IMR-90 (cell line): ENCODE measurements around the gene ASXL1. TPM values are rescaled to one million over a fixed set of nuclear protein-coding genes. Genes with fewer than 3 reads are reported as not detected.

Source experiments
- ATAC-seq: fragments of 200-7000 bp; cut with Tn5 transposase; 2 replicates; pipeline ENCODE4 v1.9.1; 2020; ENCODE audit warnings: low read depth, mild to moderate bottlenecking, moderate library complexity
- BruUV-seq: library from RNA; stranded (reverse); fragments of 400-500 nt; replicated peaks from 2 replicates; lab custom pipeline; 2021; lab: Mats Ljungman, UMichigan
- CTCF ChIA-PET: fragments of 300-600 bp; formaldehyde crosslinking; extraction: SDS; loops from one replicate; lab custom pipeline; 2021; ENCODE audit warnings: antibody characterized with exemption; lab: Yijun Ruan, JAX
- POLR2A ChIA-PET: fragments of 300-600 bp; sonication (Branson Sonifier 250); formaldehyde crosslinking; loops from one replicate; lab custom pipeline; 2022; ENCODE audit warnings: antibody characterized with exemption; ENCODE audit not compliant: unreplicated experiment; lab: Charles Lee
- DNase-seq: peaks from one replicate; pipeline ENCODE4 v3.0.0; 2013
- H2AFZ ChIP-seq: replicated peaks from 2 replicates; pipeline ENCODE3; 2013; ENCODE audit warnings: low read length, mild to moderate bottlenecking; ENCODE audit not compliant: poor library complexity
- H2AK5ac ChIP-seq: 2 replicates; pipeline ENCODE4 v1.6.1; 2013; ENCODE audit warnings: low read depth, low read length, inconsistent platforms
- H2AK9ac ChIP-seq: replicated peaks from 2 replicates; pipeline ENCODE3; 2013; ENCODE audit warnings: mild to moderate bottlenecking, low read depth, low read length, moderate library complexity; ENCODE audit not compliant: poor library complexity
- H2BK120ac ChIP-seq: 2 replicates; pipeline ENCODE4 v1.6.1; 2013; ENCODE audit warnings: low read depth, low read length, inconsistent platforms
- H2BK15ac ChIP-seq: 3 replicates; pipeline ENCODE4 v1.6.1; 2013; ENCODE audit warnings: low read depth, low read length, inconsistent platforms
- H2BK20ac ChIP-seq: 2 replicates; pipeline ENCODE4 v1.6.1; 2013; ENCODE audit warnings: low read depth, mild to moderate bottlenecking, inconsistent platforms, low read length, moderate library complexity
- H2BK5ac ChIP-seq: 2 replicates; pipeline ENCODE4 v1.6.1; 2013; ENCODE audit warnings: mild to moderate bottlenecking, low read depth, low read length, inconsistent platforms; ENCODE audit not compliant: poor library complexity, severe bottlenecking
- H3K14ac ChIP-seq: replicated peaks from 2 replicates; pipeline ENCODE4 v1.6.1; 2013; ENCODE audit warnings: low read depth, low read length, inconsistent platforms
- H3K18ac ChIP-seq: 2 replicates; pipeline ENCODE4 v1.6.1; 2013; ENCODE audit warnings: low read depth, low read length, control low read depth
- H3K23ac ChIP-seq: 2 replicates; pipeline ENCODE4 v1.6.1; 2013; ENCODE audit warnings: low read depth, low read length, inconsistent platforms
- H3K27ac ChIP-seq: 2 replicates; pipeline ENCODE4 v1.5.1; 2013; ENCODE audit warnings: mild to moderate bottlenecking, control low read depth, low read length; ENCODE audit not compliant: insufficient read depth
- H3K27me3 ChIP-seq: 2 replicates; pipeline ENCODE4 v1.6.1; 2013; ENCODE audit warnings: low read length; ENCODE audit not compliant: control insufficient read depth, insufficient read depth
- H3K36me3 ChIP-seq: 2 replicates; pipeline ENCODE4 v1.6.1; 2013; ENCODE audit warnings: low read length, mixed read lengths; ENCODE audit not compliant: control insufficient read depth, insufficient read depth
- H3K4ac ChIP-seq: 2 replicates; pipeline ENCODE4 v1.6.1; 2013; ENCODE audit warnings: low read depth, low read length, inconsistent platforms
- H3K4me1 ChIP-seq: 2 replicates; pipeline ENCODE4 v1.6.1; 2013; ENCODE audit warnings: low read length, mixed read lengths; ENCODE audit not compliant: control insufficient read depth, insufficient read depth
- H3K4me2 ChIP-seq: 2 replicates; pipeline ENCODE4 v1.6.1; 2013; ENCODE audit warnings: low read depth, mild to moderate bottlenecking, control low read depth, low read length, moderate library complexity
- H3K4me3 ChIP-seq: 2 replicates; pipeline ENCODE4 v1.5.1; 2013; ENCODE audit warnings: low read depth, mild to moderate bottlenecking, control low read depth, low read length, moderate library complexity; ENCODE audit not compliant: insufficient read depth
- H3K56ac ChIP-seq: 2 replicates; pipeline ENCODE4 v1.6.1; 2013; ENCODE audit warnings: low read length, inconsistent platforms; ENCODE audit not compliant: insufficient read depth; ENCODE audit errors: extremely low read depth
- H3K79me1 ChIP-seq, 2 experiments: 2 replicates each; pipeline ENCODE4 v1.6.1; 2013; ENCODE audit warnings: low read length in 2 of 2, inconsistent platforms in 1 of 2, low read depth in 1 of 2
- H3K9ac ChIP-seq: 2 replicates; pipeline ENCODE4 v1.6.1; 2013; ENCODE audit warnings: low read depth, low read length, control low read depth
- H3K9me1 ChIP-seq: 2 replicates; pipeline ENCODE4 v1.6.1; 2013; ENCODE audit warnings: low read length, inconsistent platforms; ENCODE audit not compliant: insufficient read depth
- H3K9me3 ChIP-seq: 2 replicates; pipeline ENCODE4 v1.6.1; 2013; ENCODE audit warnings: low read length; ENCODE audit not compliant: control insufficient read depth, insufficient read depth
- H4K20me1 ChIP-seq: 2 replicates; pipeline ENCODE4 v1.6.1; 2013; ENCODE audit warnings: low read length, inconsistent platforms; ENCODE audit not compliant: insufficient read depth
- H4K5ac ChIP-seq: 2 replicates; pipeline ENCODE4 v1.6.1; 2013; ENCODE audit warnings: mild to moderate bottlenecking, low read depth, low read length, control low read depth
- H4K8ac ChIP-seq, 2 experiments: 2 replicates each; pipeline ENCODE4 v1.6.1; 2013; ENCODE audit warnings: low read depth in 2 of 2, low read length in 2 of 2, control low read depth in 1 of 2, inconsistent platforms in 1 of 2
- H4K91ac ChIP-seq: 2 replicates; pipeline ENCODE4 v1.6.1; 2013; ENCODE audit warnings: low read depth, low read length, inconsistent platforms; ENCODE audit not compliant: insufficient read depth
- BHLHE40 ChIP-seq: fragments of 150-350 bp; IDR thresholded peaks from 2 replicates; pipeline ENCODE4 v1.6.1; 2016; ENCODE audit warnings: mild to moderate bottlenecking, low read depth, low read length
- CHD1 ChIP-seq: IDR thresholded peaks from 2 replicates; pipeline ENCODE4 v1.6.1; 2012; ENCODE audit warnings: low read depth, low read length, improper control_type of control experiment
- CTCF ChIP-seq: conservative IDR thresholded peaks from 2 replicates; pipeline ENCODE4 v1.5.1; 2012; ENCODE audit warnings: mild to moderate bottlenecking, low read depth, low read length, improper control_type of control experiment
- ELK1 ChIP-seq: fragments of 150-350 bp; IDR thresholded peaks from 2 replicates; pipeline ENCODE4 v1.6.1; 2016; ENCODE audit warnings: low read depth, mild to moderate bottlenecking, low read length, moderate library complexity, borderline replicate concordance
- FOS ChIP-seq: fragments of 150-350 bp; IDR thresholded peaks from 2 replicates; pipeline ENCODE4 v1.6.1; 2016; ENCODE audit warnings: low read depth, low read length
- NFE2L2 ChIP-seq: fragments of 150-350 bp; IDR thresholded peaks from 2 replicates; pipeline ENCODE4 v1.6.1; 2016; ENCODE audit warnings: low read depth, mild to moderate bottlenecking, low read length
- WGBS, 2 experiments: methylation state at CpG; one replicate each; pipeline versions ENCODE4 v1.1.5 to v1.1.7; 2013; ENCODE audit warnings: missing lambda C conversion rate in 2 of 2; ENCODE audit not compliant: insufficient read length in 1 of 2; ENCODE audit errors: extremely low coverage in 2 of 2; 5-methylcytosine and 5-hydroxymethylcytosine counted together
- dilution Hi-C: fragments of 300-500 bp; cut with HindIII; formaldehyde crosslinking; loops from one replicate; pipeline ENCODE4 v1.14.3; 2018; ENCODE audit warnings: low sequenced_read_pairs; ENCODE audit not compliant: unreplicated experiment
- in situ Hi-C: fragments of 300-500 bp; cut with MboI; formaldehyde crosslinking; loops from 3 replicates; pipeline ENCODE4 v1.14.3; 2019; ENCODE audit warnings: low sequenced_read_pairs, inconsistent platforms, mixed read lengths
- intact Hi-C: fragments of 100-400 bp; cut with micrococcal nuclease; formaldehyde crosslinking; loops from 2 replicates; pipeline ENCODE4 v1.10.0; 2022
- polyA plus RNA-seq, 3 experiments: library from polyadenylated mRNA; depleted of rRNA; stranded (reverse); fragments of >200 nt; gene quantifications; 2 replicates each; pipeline ENCODE4 v1.2.3, GENCODE V29; 2012; ENCODE audit warnings: low replicate concordance in 1 of 3
- total RNA-seq: library from RNA; depleted of rRNA; stranded (reverse); fragments of >200 nt; gene quantifications from 2 replicates; pipeline ENCODE4 v1.2.3, GENCODE V29; 2012
- TF ChIP-seq, protein P1 (sequence below): fragments of 150-350 bp; IDR thresholded peaks from 2 replicates; pipeline ENCODE4 v1.6.1; 2017; ENCODE audit warnings: mild to moderate bottlenecking, antibody characterized with exemption, low read length, low read depth

The ASXL1 gene
- total and polyA plus RNA-seq, 2 of the 4 experiments (the other 2 are of a cell fraction), result 29.9 to 37.1 TPM

DNA sequence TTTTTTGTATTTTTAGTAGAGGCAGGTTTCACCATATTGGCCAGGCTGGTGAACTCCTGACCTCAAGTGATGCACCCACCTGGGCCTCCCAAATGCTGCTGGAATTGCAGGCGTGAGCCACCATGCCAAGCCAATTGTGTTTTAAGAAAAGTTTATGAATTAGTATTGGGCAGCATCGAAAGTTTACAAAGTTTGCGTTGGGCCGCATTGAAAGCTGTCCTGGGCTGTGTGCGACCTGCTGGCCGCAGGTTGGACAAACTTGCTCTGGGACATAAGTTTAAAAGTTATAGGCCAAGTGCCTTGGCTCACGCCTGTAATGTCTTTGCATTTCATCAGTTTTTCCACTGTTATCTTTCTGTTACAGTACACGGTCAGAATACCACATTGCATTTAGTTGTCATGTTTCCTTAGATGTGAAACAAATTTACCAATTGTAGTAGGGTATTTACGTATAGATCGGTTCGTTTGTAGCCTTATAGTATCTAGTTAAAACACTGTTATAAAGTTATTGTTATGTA, 39.5 kb downstream of the ASXL1 start:
- WGBS, 2 experiments, result no CpG with 5 or more reads among the region's 11 CpGs
- peaks cover 8% of the 10 kb centered on the region; the same call in 1 of the 2 replicates for H3K9me1 ChIP-seq
- no peak overlapping the region for H3K9ac ChIP-seq
- peaks cover 2% of the 10 kb centered on the region; the same call in 1 of the 2 replicates for H3K4me1 ChIP-seq
- DNase-seq, result no peak
- no peak overlapping the region for H2BK15ac ChIP-seq
- peaks cover 44% of the 10 kb centered on the region for H4K20me1 ChIP-seq
- ChIA-PET CTCF (interaction anchor here (0.5 kb wide), 1 partner anchor 937 kb away, joined by 6 read pairs; no protein-coding TSS in a partner anchor), POLR2A (no interaction called here)
- peaks cover 21 to 66% of the 10 kb centered on the region in 2 experiments for H3K79me1 ChIP-seq
- no peak overlapping the region for H3K23ac ChIP-seq
- 0 out of 2 replicates have a peak overlapping the region, but pooled peaks have one; percentile 29 for H3K14ac ChIP-seq
- peak overlapping the region; percentile 2 for H2AFZ ChIP-seq
- no peak overlapping the region for H3K18ac ChIP-seq
- H3K27me3 ChIP-seq, result no peaks in the 10 kb centered on the region
- dilution Hi-C loops (no loop called here), in situ Hi-C loops (no loop called here), intact Hi-C loops (loop anchor here (5.0 kb wide), 1 partner anchor 35 kb away; no protein-coding TSS in a partner anchor)
- no peak overlapping the region for H2AK9ac ChIP-seq
- no peak overlapping the region for H4K8ac ChIP-seq
- H3K9me3 ChIP-seq, result no peaks in the 10 kb centered on the region
- no peak overlapping the region for H4K91ac ChIP-seq
- H2AK5ac ChIP-seq, result no peak overlapping the region
- H3K4ac ChIP-seq, result no peak overlapping the region
- H4K5ac ChIP-seq, result no peak overlapping the region
- ATAC-seq, result no peak
- H2BK20ac ChIP-seq, result no peak overlapping the region
- no TSS peak for BruUV-seq
- no peak overlapping the region for H3K4me3 ChIP-seq
- H3K56ac ChIP-seq, result no peak overlapping the region
- TF ChIP-seq FOS, result no peak
- no peak for TF ChIP-seq NFE2L2
- TF ChIP-seq ELK1, result no peak
- TF ChIP-seq BHLHE40, result no peak
- TF ChIP-seq CTCF, result no peak
- TF ChIP-seq, protein P1, sequence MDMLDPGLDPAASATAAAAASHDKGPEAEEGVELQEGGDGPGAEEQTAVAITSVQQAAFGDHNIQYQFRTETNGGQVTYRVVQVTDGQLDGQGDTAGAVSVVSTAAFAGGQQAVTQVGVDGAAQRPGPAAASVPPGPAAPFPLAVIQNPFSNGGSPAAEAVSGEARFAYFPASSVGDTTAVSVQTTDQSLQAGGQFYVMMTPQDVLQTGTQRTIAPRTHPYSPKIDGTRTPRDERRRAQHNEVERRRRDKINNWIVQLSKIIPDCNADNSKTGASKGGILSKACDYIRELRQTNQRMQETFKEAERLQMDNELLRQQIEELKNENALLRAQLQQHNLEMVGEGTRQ, result no peak
- no peak for TF ChIP-seq CHD1
- no peak overlapping the region for H2BK5ac ChIP-seq
- H2BK120ac ChIP-seq, result no peak overlapping the region
- no peak overlapping the region for H3K27ac ChIP-seq
- H3K4me2 ChIP-seq, result no peak overlapping the region
- H3K36me3 ChIP-seq, result peaks cover 2% of the 10 kb centered on the region; the same call in 1 of the 2 replicates
